Trophoblast cell (in vitro differentiated cells and primary cell): ENCODE results near the gene PHKB.

Source experiments
- DNase-seq, 2 donors: peaks; one replicate each; pipeline ENCODE4 v3.0.0-alpha.2; 2016
- H2AFZ ChIP-seq: 2 replicates; pipeline ENCODE4 v1.6.1; 2013; ENCODE audit warnings: low read length, moderate library complexity, mild to moderate bottlenecking; ENCODE audit not compliant: insufficient read depth, poor library complexity
- H2AK5ac ChIP-seq: 2 replicates; pipeline ENCODE4 v1.6.1; 2013; ENCODE audit warnings: mild to moderate bottlenecking, low read length
- H2BK120ac ChIP-seq: 2 replicates; pipeline ENCODE4 v1.6.1; 2013; ENCODE audit warnings: low read length, mild to moderate bottlenecking, moderate library complexity; ENCODE audit not compliant: insufficient read depth, poor library complexity
- H2BK12ac ChIP-seq: 2 replicates; pipeline ENCODE4 v1.6.1; 2013; ENCODE audit warnings: mild to moderate bottlenecking, low read length, moderate library complexity
- H2BK5ac ChIP-seq: 2 replicates; pipeline ENCODE4 v1.6.1; 2013; ENCODE audit warnings: low read length, low read depth, moderate library complexity, mild to moderate bottlenecking; ENCODE audit not compliant: poor library complexity
- H3K14ac ChIP-seq: 2 replicates; pipeline ENCODE4 v1.6.1; 2013; ENCODE audit warnings: mild to moderate bottlenecking, low read length
- H3K18ac ChIP-seq: 2 replicates; pipeline ENCODE4 v1.6.1; 2013; ENCODE audit warnings: mild to moderate bottlenecking, low read length
- H3K23ac ChIP-seq: 2 replicates; pipeline ENCODE4 v1.6.1; 2013; ENCODE audit warnings: low read length
- H3K27ac ChIP-seq: 2 replicates; pipeline ENCODE4 v1.5.1; 2013; ENCODE audit warnings: low read depth, mild to moderate bottlenecking, inconsistent platforms, low read length, moderate library complexity
- H3K27me3 ChIP-seq: 2 replicates; pipeline ENCODE4 v1.6.1; 2013; ENCODE audit warnings: inconsistent platforms, mild to moderate bottlenecking, low read length, moderate library complexity; ENCODE audit not compliant: insufficient read depth
- H3K36me3 ChIP-seq, 2 experiments: 1 replicate in 1 of 2; 2 replicates in 1 of 2; pipeline ENCODE4 v1.6.1; 2013; ENCODE audit warnings: low read length in 2 of 2, mild to moderate bottlenecking in 2 of 2, moderate library complexity in 1 of 2; ENCODE audit not compliant: insufficient read depth in 2 of 2, control insufficient read depth in 1 of 2
- H3K4ac ChIP-seq: 2 replicates; pipeline ENCODE4 v1.6.1; 2013; ENCODE audit warnings: low read depth, mild to moderate bottlenecking, low read length, moderate library complexity
- H3K4me1 ChIP-seq, 2 experiments: 1 replicate in 1 of 2; 2 replicates in 1 of 2; pipeline ENCODE4 v1.6.1; 2013; ENCODE audit warnings: low read length in 2 of 2, mild to moderate bottlenecking in 2 of 2, moderate library complexity in 1 of 2; ENCODE audit not compliant: insufficient read depth in 2 of 2, control insufficient read depth in 1 of 2
- H3K4me2 ChIP-seq: 2 replicates; pipeline ENCODE4 v1.6.1; 2013; ENCODE audit warnings: inconsistent platforms, mild to moderate bottlenecking, low read length, moderate library complexity
- H3K4me3 ChIP-seq: 2 replicates; pipeline ENCODE4 v1.5.1; 2013; ENCODE audit warnings: mild to moderate bottlenecking, low read depth, low read length, inconsistent platforms
- H3K79me1 ChIP-seq: one replicate; pipeline ENCODE4 v1.6.1; 2013; ENCODE audit warnings: low read length
- H3K79me2 ChIP-seq: 2 replicates; pipeline ENCODE4 v1.6.1; 2013; ENCODE audit warnings: low read length, mild to moderate bottlenecking; ENCODE audit not compliant: control insufficient read depth, insufficient read depth, poor library complexity
- H3K9ac ChIP-seq: 2 replicates; pipeline ENCODE4 v1.6.1; 2013; ENCODE audit warnings: mild to moderate bottlenecking, low read length
- H3K9me3 ChIP-seq: 2 replicates; pipeline ENCODE4 v1.6.1; 2013; ENCODE audit warnings: low read depth, mild to moderate bottlenecking, control low read depth, inconsistent platforms, low read length; ENCODE audit not compliant: insufficient read depth
- H4K12ac ChIP-seq: 2 replicates; pipeline ENCODE4 v1.6.1; 2013; ENCODE audit warnings: low read depth, mild to moderate bottlenecking, low read length, moderate library complexity
- H4K8ac ChIP-seq: 2 replicates; pipeline ENCODE4 v1.6.1; 2013; ENCODE audit warnings: low read depth, mild to moderate bottlenecking, low read length, moderate library complexity
- H4K91ac ChIP-seq: one replicate; pipeline ENCODE4 v1.6.1; 2013; ENCODE audit warnings: low read depth, mild to moderate bottlenecking, low read length, moderate library complexity
- WGBS: extraction: QIAGEN DNeasy Blood & Tissue Kit; methylation state at CpG from one replicate; pipeline ENCODE4 v1.1.7; 2013; ENCODE audit warnings: missing lambda C conversion rate; ENCODE audit not compliant: insufficient read length, insufficient coverage; ENCODE audit errors: extremely low coverage; 5-methylcytosine and 5-hydroxymethylcytosine counted together

PHKB gene

DNA sequence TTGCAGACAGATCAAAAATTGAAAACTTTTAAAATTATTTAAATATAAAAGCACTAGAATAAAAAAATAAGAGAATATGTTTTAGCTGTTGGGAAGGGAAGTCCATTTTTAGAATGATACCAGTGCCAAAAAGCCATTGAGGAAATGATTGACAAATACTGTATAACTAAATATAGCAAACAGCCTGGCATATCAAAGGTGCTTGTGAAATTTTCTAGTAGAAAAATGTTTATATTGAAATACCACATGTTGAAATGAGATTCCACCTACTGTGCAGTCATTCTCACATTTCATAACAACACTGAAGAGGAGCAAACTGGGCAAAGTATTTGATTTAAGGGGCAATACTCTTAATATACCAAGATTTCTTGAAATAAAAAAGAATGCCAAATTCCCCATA lies 183.5 kb downstream of the PHKB start:
- H3K14ac ChIP-seq = no peak overlapping the region
- H3K4ac ChIP-seq = no peak overlapping the region
- no peak overlapping the region for H2BK12ac ChIP-seq
- no peak overlapping the region for H3K27ac ChIP-seq
- no peak overlapping the region for H4K12ac ChIP-seq
- no peaks in the 10 kb centered on the region for H3K9me3 ChIP-seq
- no peak overlapping the region for H2AFZ ChIP-seq
- H3K27me3 ChIP-seq = no peaks in the 10 kb centered on the region
- no peak for DNase-seq
- no peak overlapping the region for H3K18ac ChIP-seq
- no peaks in the 10 kb centered on the region for H3K36me3 ChIP-seq
- H3K23ac ChIP-seq = no peak overlapping the region
- no peak overlapping the region for H4K91ac ChIP-seq
- H2BK5ac ChIP-seq = no peak overlapping the region
- no peaks in the 10 kb centered on the region for H3K79me1 ChIP-seq
- no peak overlapping the region for H3K4me3 ChIP-seq
- no peaks in the 10 kb centered on the region for H3K4me1 ChIP-seq
- H4K8ac ChIP-seq = no peak overlapping the region
- no peak overlapping the region for H3K4me2 ChIP-seq
- H3K9ac ChIP-seq = no peak overlapping the region
- no peaks in the 10 kb centered on the region for H3K79me2 ChIP-seq
- H2BK120ac ChIP-seq = no peak overlapping the region
- H2AK5ac ChIP-seq = no peak overlapping the region

DNA sequence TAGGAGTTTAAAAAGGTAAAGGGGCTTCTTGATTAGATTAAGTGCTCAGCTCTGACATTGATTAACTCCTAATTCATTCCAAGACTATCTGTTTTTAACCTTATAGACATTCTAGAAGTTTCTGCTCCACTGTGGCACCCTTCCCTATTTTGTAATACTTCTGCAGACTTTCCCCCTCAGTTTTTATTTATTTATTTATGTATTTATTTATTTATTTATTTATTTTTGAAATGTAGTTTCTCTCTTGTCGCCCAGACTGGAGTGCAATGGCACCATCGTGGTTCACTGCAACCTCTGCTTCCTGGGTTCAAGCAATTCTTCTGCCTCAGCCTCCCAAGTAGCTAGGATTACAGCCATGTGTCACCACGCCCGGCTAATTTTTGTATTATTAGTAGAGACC lies 185.8 kb downstream of the PHKB start:
- Histone ChIP-seq H3K4me2 (no peak overlapping the region), H3K23ac (no peak overlapping the region), H3K9me3 (no peaks in the 10 kb centered on the region), H3K27ac (no peak overlapping the region), H3K18ac (no peak overlapping the region), H4K12ac (no peak overlapping the region), H2BK5ac (no peak overlapping the region), H3K27me3 (no peaks in the 10 kb centered on the region), H3K4me3 (no peak overlapping the region), H3K79me1 (no peaks in the 10 kb centered on the region), H2AK5ac (no peak overlapping the region), H3K36me3 (no peaks in the 10 kb centered on the region), H3K4me1 (no peaks in the 10 kb centered on the region), H3K4ac (no peak overlapping the region), H4K91ac (no peak overlapping the region), H2BK120ac (no peak overlapping the region), H3K14ac (no peak overlapping the region), H2AFZ (no peak overlapping the region), H2BK12ac (no peak overlapping the region), H4K8ac (no peak overlapping the region), H3K9ac (no peak overlapping the region), H3K79me2 (no peaks in the 10 kb centered on the region)
- DNase-seq = no peak
- no CpG with 5 or more reads among the region's 4 CpGs for WGBS

DNA sequence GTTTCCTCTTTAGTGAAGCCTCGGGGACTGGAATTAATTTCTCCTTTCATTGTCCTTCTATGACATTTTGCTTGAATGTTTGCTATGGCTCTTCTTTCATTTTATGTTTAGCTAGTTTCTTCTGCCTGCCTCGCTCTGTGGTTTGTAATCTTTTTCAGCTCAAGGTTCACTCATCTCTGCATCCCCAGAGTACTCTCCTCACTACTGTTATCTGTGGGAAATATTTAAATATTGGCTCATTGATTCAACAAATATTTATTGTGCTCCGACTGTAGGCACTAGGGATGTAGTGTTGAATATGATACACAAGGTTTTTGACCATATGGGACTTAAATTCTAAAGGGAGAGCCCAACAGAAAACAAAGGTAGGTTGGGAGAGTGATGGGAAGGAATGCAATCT lies 195.9 kb downstream of the PHKB start:
- no peak overlapping the region for H3K4me3 ChIP-seq
- H3K27ac ChIP-seq = no peak overlapping the region
- no peaks in the 10 kb centered on the region for H3K79me1 ChIP-seq
- H3K27me3 ChIP-seq = no peaks in the 10 kb centered on the region
- no peak overlapping the region for H3K9ac ChIP-seq
- H3K4me2 ChIP-seq = no peak overlapping the region
- H3K18ac ChIP-seq = no peak overlapping the region
- peaks cover 0 to 2% of the 10 kb centered on the region in 2 experiments for H3K36me3 ChIP-seq
- no peak overlapping the region for H2AFZ ChIP-seq
- no peak overlapping the region for H2AK5ac ChIP-seq
- H3K4ac ChIP-seq = no peak overlapping the region
- H3K14ac ChIP-seq = no peak overlapping the region
- H4K12ac ChIP-seq = no peak overlapping the region
- H2BK120ac ChIP-seq = no peak overlapping the region
- H4K91ac ChIP-seq = no peak overlapping the region
- no CpG with 5 or more reads among the region's 3 CpGs for WGBS
- no peaks in the 10 kb centered on the region for H3K79me2 ChIP-seq
- DNase-seq = no peak
- no peaks in the 10 kb centered on the region for H3K9me3 ChIP-seq
- H2BK12ac ChIP-seq = no peak overlapping the region
- H2BK5ac ChIP-seq = no peak overlapping the region
- no peaks in the 10 kb centered on the region for H3K4me1 ChIP-seq
- no peak overlapping the region for H4K8ac ChIP-seq
- no peak overlapping the region for H3K23ac ChIP-seq

DNA sequence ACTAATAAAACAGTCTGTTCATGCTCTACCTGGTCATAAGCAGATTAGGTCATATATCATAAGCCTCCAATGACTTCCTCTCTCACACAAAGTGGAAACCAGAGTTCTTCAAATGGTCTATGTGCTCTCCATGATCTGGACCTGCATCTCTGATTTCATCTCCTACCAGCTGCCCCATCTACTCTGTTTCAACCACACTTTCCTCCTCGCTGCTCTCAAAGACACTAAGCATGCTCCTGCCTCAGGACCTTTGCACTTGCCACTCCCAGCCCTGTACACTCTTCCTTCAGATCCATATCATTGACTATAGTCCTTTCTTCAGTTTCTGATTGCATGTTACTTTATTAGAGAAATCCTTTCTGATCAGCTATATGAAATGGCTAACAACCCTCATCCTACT lies 196.8 kb downstream of the PHKB start:
- Histone ChIP-seq H2BK120ac (no peak overlapping the region), H3K9ac (no peak overlapping the region), H3K14ac (no peak overlapping the region), H3K79me1 (no peaks in the 10 kb centered on the region), H3K9me3 (no peaks in the 10 kb centered on the region), H3K23ac (no peak overlapping the region), H3K36me3 (peaks cover 0 to 2% of the 10 kb centered on the region in 2 experiments), H3K18ac (no peak overlapping the region), H2AK5ac (no peak overlapping the region), H2BK5ac (no peak overlapping the region), H4K12ac (no peak overlapping the region), H2AFZ (no peak overlapping the region), H3K4me2 (no peak overlapping the region), H4K8ac (no peak overlapping the region), H3K27ac (no peak overlapping the region), H4K91ac (no peak overlapping the region), H3K27me3 (no peaks in the 10 kb centered on the region), H2BK12ac (no peak overlapping the region), H3K79me2 (no peaks in the 10 kb centered on the region), H3K4me1 (no peaks in the 10 kb centered on the region), H3K4me3 (no peak overlapping the region), H3K4ac (no peak overlapping the region)
- WGBS = no CpG with 5 or more reads among the region's 1 CpG
- no peak for DNase-seq
